RWPE1 (cell line): ENCODE data around the gene SYT2.
"Not testable (repeated sequence)": the region's sequence is repeated elsewhere in the genome, so short reads cannot be mapped to it uniquely, and the experiment has no call there.

ENCODE experiments used
- CTCF ChIA-PET: fragments of 350-600 bp; sonication (Branson Sonifier 250); formaldehyde crosslinking; extraction: SDS; loops from one replicate; lab custom pipeline; 2021; lab: Yijun Ruan, JAX
- POLR2A ChIA-PET: fragments of 400-600 bp; formaldehyde crosslinking; extraction: SDS; loops from one replicate; lab custom pipeline; 2020; ENCODE audit warnings: antibody characterized with exemption; ENCODE audit not compliant: low non-redundant PET; lab: Yijun Ruan, JAX
- DNase-seq: peaks from one replicate; pipeline ENCODE4 v3.0.0; 2012; ENCODE audit warnings: low spot score
- H3K27ac ChIP-seq: fragments of 450-650 bp; 2 replicates; pipeline ENCODE4 v1.5.1; 2017
- CTCF ChIP-seq: fragments of 450-650 bp; conservative IDR thresholded peaks from 2 replicates; pipeline ENCODE4 v1.5.1; 2017; ENCODE audit warnings: low read depth, mild to moderate bottlenecking

Gene SYT2

GRCh38 chr1:202561240-202561639 lies 149.0 kb downstream of the SYT2 start:
- POLR2A ChIA-PET, result no interaction called here
- CTCF ChIA-PET, result interaction anchor here (2.0 kb wide), 1 partner anchor 39 kb away, joined by 10 read pairs; no protein-coding TSS in a partner anchor
- H3K27ac ChIP-seq, result no peak overlapping the region
- DNase-seq, result no peak
- TF ChIP-seq CTCF, result no peak

GRCh38 chr1:202557662-202558061 lies 152.6 kb downstream of the SYT2 start:
- H3K27ac ChIP-seq, DNase-seq, POLR2A ChIA-PET: not testable (repeated sequence)
- CTCF ChIA-PET, result interaction anchor here (0.7 kb wide), 1 partner anchor 179 kb away, joined by 3 read pairs; no protein-coding TSS in a partner anchor

GRCh38 chr1:202556037-202556436 lies 154.2 kb downstream of the SYT2 start:
- POLR2A ChIA-PET, DNase-seq: not testable (repeated sequence)
- CTCF ChIA-PET, result interaction anchor here (0.6 kb wide), 1 partner anchor 116 kb away, joined by 3 read pairs; no protein-coding TSS in a partner anchor

GRCh38 chr1:202554619-202555018 lies 155.6 kb downstream of the SYT2 start:
- DNase-seq, POLR2A ChIA-PET, H3K27ac ChIP-seq, CTCF ChIA-PET: not testable (repeated sequence)

More at GRCh38 chr1:202556037-202556436, 154.2 kb downstream of the SYT2 start:
- H3K27ac ChIP-seq, result not testable (repeated sequence)

- no peak for TF ChIP-seq CTCF
- ChIA-PET CTCF (interaction anchor here (0.6 kb wide), 1 partner anchor 24 kb away, joined by 3 read pairs; no protein-coding TSS in a partner anchor), POLR2A (no interaction called here)
- H3K27ac ChIP-seq, result no peak overlapping the region
- DNase-seq, result no peak
Measured at GRCh38 chr1:202553560-202554038, 156.7 kb downstream of the SYT2 start.

- DNase-seq, POLR2A ChIA-PET, H3K27ac ChIP-seq: not testable (repeated sequence)
- CTCF ChIA-PET, result interaction anchor here (0.6 kb wide), 1 partner anchor 25 kb away, joined by 3 read pairs; no protein-coding TSS in a partner anchor
Measured at GRCh38 chr1:202553078-202553477, 157.2 kb downstream of the SYT2 start.

GRCh38 chr1:202552615-202553014 lies 157.6 kb downstream of the SYT2 start:
- H3K27ac ChIP-seq, DNase-seq, CTCF ChIA-PET, POLR2A ChIA-PET: not testable (repeated sequence)

- POLR2A ChIA-PET, result no interaction called here
- DNase-seq, result no peak
- no peak for TF ChIP-seq CTCF
- H3K27ac ChIP-seq, result no peak overlapping the region
- CTCF ChIA-PET, result interaction anchor here (0.6 kb wide), 1 partner anchor 39 kb away, joined by 3 read pairs; no protein-coding TSS in a partner anchor
Measured at GRCh38 chr1:202551683-202552082, 158.6 kb downstream of the SYT2 start.

GRCh38 chr1:202550088-202550487 lies 160.2 kb downstream of the SYT2 start:
- H3K27ac ChIP-seq, POLR2A ChIA-PET, DNase-seq: not testable (repeated sequence)
- CTCF ChIA-PET, result interaction anchor here (0.7 kb wide), 1 partner anchor 64 kb away, joined by 4 read pairs; no protein-coding TSS in a partner anchor

- TF ChIP-seq CTCF, result no peak
- H3K27ac ChIP-seq, result no peak overlapping the region
- ChIA-PET POLR2A (no interaction called here), CTCF (interaction anchor here (0.6 to 0.9 kb wide), 2 partner anchors 358 to 361 kb away, joined by 3 read pairs; no protein-coding TSS in a partner anchor)
- DNase-seq, result no peak
Measured at GRCh38 chr1:202547215-202547614, 163.0 kb downstream of the SYT2 start.

- H3K27ac ChIP-seq, DNase-seq, POLR2A ChIA-PET: not testable (repeated sequence)
- CTCF ChIA-PET, result interaction anchor here (0.9 kb wide), 1 partner anchor 357 kb away, joined by 3 read pairs; no protein-coding TSS in a partner anchor
Measured at GRCh38 chr1:202546796-202547195, 163.5 kb downstream of the SYT2 start.

GRCh38 chr1:202546377-202546776 lies 163.9 kb downstream of the SYT2 start:
- CTCF ChIA-PET, result interaction anchor here (0.9 kb wide), 1 partner anchor 357 kb away, joined by 3 read pairs; no protein-coding TSS in a partner anchor
- POLR2A ChIA-PET, DNase-seq, H3K27ac ChIP-seq: not testable (repeated sequence)
